ENCODE results near the gene IDNK.

DNA sequence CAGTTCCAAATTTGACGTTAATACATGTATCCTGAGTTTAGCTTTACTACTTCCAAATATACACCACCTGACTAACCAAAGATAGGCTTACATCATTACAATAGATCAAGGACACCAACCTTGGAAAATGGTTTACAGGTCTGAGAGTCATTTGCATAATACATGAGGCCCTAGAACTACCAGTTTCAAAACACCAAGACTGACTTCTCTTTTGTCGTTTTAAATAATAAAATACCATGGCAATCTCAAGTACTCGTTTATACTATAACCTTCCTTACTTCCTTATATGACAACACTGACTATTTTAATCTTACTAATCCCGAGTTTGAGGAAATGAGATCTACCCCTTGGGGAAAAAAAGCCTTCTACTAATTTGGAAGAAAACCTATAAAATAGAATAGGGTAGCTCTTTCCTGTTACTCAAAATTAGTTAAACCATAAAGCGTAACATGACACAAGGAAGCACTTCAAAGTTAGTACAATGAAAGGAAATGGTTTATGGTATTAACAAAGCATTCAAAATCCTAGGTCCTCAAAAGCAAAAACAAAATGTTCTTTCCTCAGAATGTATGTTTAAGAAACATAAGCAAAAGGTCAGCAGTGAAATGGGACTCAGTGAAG is 42.7 kb downstream of the IDNK start:
- TF ChIP-seq, protein P1, sequence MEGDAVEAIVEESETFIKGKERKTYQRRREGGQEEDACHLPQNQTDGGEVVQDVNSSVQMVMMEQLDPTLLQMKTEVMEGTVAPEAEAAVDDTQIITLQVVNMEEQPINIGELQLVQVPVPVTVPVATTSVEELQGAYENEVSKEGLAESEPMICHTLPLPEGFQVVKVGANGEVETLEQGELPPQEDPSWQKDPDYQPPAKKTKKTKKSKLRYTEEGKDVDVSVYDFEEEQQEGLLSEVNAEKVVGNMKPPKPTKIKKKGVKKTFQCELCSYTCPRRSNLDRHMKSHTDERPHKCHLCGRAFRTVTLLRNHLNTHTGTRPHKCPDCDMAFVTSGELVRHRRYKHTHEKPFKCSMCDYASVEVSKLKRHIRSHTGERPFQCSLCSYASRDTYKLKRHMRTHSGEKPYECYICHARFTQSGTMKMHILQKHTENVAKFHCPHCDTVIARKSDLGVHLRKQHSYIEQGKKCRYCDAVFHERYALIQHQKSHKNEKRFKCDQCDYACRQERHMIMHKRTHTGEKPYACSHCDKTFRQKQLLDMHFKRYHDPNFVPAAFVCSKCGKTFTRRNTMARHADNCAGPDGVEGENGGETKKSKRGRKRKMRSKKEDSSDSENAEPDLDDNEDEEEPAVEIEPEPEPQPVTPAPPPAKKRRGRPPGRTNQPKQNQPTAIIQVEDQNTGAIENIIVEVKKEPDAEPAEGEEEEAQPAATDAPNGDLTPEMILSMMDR (IDR thresholded peaks at IDR 0.05): no peak
- no peak for TF ChIP-seq ZFX (IDR thresholded peaks at IDR 0.05; ENCODE audit: borderline replicate concordance)
